Lower leg skin (tissue), 3 donors: ENCODE measurements around the gene CARD14.

Source experiments
- POLR2A ChIP-seq, 2 donors: fragments of 450-650 bp; IDR thresholded peaks; one replicate each; pipeline ENCODE4 v1.6.1; 2016 to 2017; ENCODE audit warnings: antibody characterized with exemption in 2 of 2, mild to moderate bottlenecking in 1 of 2, moderate library complexity in 1 of 2
- TF ChIP-seq, protein P1 (sequence below), 3 donors: fragments of 450-650 bp; IDR thresholded peaks; one replicate each; pipeline ENCODE4 v1.5.1; 2016; ENCODE audit warnings: antibody characterized with exemption in 3 of 3, mild to moderate bottlenecking in 3 of 3, moderate library complexity in 2 of 3

DNA sequence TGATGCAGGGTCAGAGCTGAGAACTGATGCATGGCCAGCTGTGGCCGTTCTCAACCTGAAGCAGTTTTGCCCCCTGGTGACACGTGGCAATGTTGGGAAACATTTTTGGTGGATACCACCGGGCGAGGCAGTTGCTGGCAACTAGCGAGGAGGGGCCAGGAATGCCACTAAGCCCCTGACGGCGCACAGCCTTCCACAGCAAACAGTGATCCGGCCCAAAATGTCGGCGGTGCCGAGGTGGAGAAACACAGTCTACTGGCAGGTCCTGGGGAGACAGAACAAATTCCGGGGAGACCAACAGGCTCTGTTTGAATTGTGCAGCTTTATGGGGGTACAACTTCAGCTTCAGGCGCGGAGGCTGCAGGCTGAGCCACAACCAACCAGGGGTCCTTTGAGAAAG, 58.6 kb downstream of the CARD14 start:
- TF ChIP-seq POLR2A (IDR thresholded peaks at IDR 0.05): no peak
- TF ChIP-seq, protein P1, sequence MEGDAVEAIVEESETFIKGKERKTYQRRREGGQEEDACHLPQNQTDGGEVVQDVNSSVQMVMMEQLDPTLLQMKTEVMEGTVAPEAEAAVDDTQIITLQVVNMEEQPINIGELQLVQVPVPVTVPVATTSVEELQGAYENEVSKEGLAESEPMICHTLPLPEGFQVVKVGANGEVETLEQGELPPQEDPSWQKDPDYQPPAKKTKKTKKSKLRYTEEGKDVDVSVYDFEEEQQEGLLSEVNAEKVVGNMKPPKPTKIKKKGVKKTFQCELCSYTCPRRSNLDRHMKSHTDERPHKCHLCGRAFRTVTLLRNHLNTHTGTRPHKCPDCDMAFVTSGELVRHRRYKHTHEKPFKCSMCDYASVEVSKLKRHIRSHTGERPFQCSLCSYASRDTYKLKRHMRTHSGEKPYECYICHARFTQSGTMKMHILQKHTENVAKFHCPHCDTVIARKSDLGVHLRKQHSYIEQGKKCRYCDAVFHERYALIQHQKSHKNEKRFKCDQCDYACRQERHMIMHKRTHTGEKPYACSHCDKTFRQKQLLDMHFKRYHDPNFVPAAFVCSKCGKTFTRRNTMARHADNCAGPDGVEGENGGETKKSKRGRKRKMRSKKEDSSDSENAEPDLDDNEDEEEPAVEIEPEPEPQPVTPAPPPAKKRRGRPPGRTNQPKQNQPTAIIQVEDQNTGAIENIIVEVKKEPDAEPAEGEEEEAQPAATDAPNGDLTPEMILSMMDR (IDR thresholded peaks at IDR 0.05): no peak
